WERI-Rb-1 (cell line): ENCODE results near the gene OR3A1.
"Not testable (repeated sequence)": the region's sequence is repeated elsewhere in the genome, so short reads cannot be mapped to it uniquely, and the experiment has no call there.

ENCODE experiments used
- DNase-seq: peaks from one replicate; pipeline ENCODE4 v3.0.0-alpha.2; 2020
- H3K27ac ChIP-seq: fragments of 250-450 bp; sonication (Bioruptor Pico); 2 replicates; pipeline ENCODE4 v1.5.1; 2020; ENCODE audit warnings: mild to moderate bottlenecking, moderate library complexity
- H3K27me3 ChIP-seq: fragments of 250-450 bp; sonication (Bioruptor Pico); 2 replicates; pipeline ENCODE4 v1.5.1; 2021; ENCODE audit warnings: mild to moderate bottlenecking, low read depth, moderate library complexity; ENCODE audit not compliant: insufficient read depth, severe bottlenecking
- H3K36me3 ChIP-seq: fragments of 250-450 bp; sonication (Bioruptor Pico); 2 replicates; pipeline ENCODE4 v1.5.1; 2020; ENCODE audit warnings: mild to moderate bottlenecking, moderate library complexity
- H3K4me3 ChIP-seq: 2 replicates; pipeline ENCODE4 v1.5.1; 2011; ENCODE audit warnings: low read depth, mild to moderate bottlenecking, control low read depth, low read length
- H3K9me3 ChIP-seq: fragments of 250-450 bp; sonication (Bioruptor Pico); 2 replicates; pipeline ENCODE4 v1.5.1; 2021; ENCODE audit warnings: mild to moderate bottlenecking, moderate library complexity; ENCODE audit not compliant: severe bottlenecking
- CTCF ChIP-seq: IDR thresholded peaks from 2 replicates; pipeline ENCODE4 v1.5.1; 2011; ENCODE audit warnings: low read depth, mild to moderate bottlenecking, control low read depth, inconsistent platforms, low read length

OR3A1 gene

GRCh38 chr17:3295632-3296031 lies 2.5 kb downstream of the OR3A1 start:
- H3K4me3 ChIP-seq: no peak overlapping the region
- no peak for TF ChIP-seq CTCF
- DNase-seq: no peak
- H3K36me3 ChIP-seq: no peaks in the 10 kb centered on the region
- no peak overlapping the region for H3K27ac ChIP-seq
- peaks cover 7% of the 10 kb centered on the region for H3K9me3 ChIP-seq
- peaks cover 65% of the 10 kb centered on the region for H3K27me3 ChIP-seq

GRCh38 chr17:3293548-3293947 lies 4.6 kb downstream of the OR3A1 start:
- DNase-seq, H3K27ac ChIP-seq, H3K36me3 ChIP-seq, H3K4me3 ChIP-seq, H3K9me3 ChIP-seq: not testable (repeated sequence)
- peaks cover 64% of the 10 kb centered on the region for H3K27me3 ChIP-seq

- no peak for DNase-seq
- H3K27me3 ChIP-seq: peaks cover 54% of the 10 kb centered on the region
- no peak overlapping the region for H3K27ac ChIP-seq
- H3K4me3 ChIP-seq: no peak overlapping the region
- H3K9me3 ChIP-seq: peaks cover 2% of the 10 kb centered on the region
- TF ChIP-seq CTCF: no peak
- no peaks in the 10 kb centered on the region for H3K36me3 ChIP-seq
Measured at GRCh38 chr17:3282901-3283300, 15.3 kb downstream of the OR3A1 start.

- Histone ChIP-seq H3K4me3 (no peak overlapping the region), H3K27ac (no peak overlapping the region), H3K27me3 (peaks cover 41% of the 10 kb centered on the region), H3K9me3 (peaks cover 5% of the 10 kb centered on the region), H3K36me3 (no peaks in the 10 kb centered on the region)
- no peak for TF ChIP-seq CTCF
- DNase-seq: no peak
Measured at GRCh38 chr17:3276126-3276525, 22.0 kb downstream of the OR3A1 start.

- H3K9me3 ChIP-seq: peaks cover 13% of the 10 kb centered on the region
- H3K27me3 ChIP-seq: peaks cover 34% of the 10 kb centered on the region
- TF ChIP-seq CTCF: no peak
- DNase-seq: no peak
- no peak overlapping the region for H3K27ac ChIP-seq
- no peaks in the 10 kb centered on the region for H3K36me3 ChIP-seq
- no peak overlapping the region for H3K4me3 ChIP-seq
Measured at GRCh38 chr17:3271072-3271848, 26.9 kb downstream of the OR3A1 start.

GRCh38 chr17:3260600-3260999 lies 37.6 kb downstream of the OR3A1 start:
- TF ChIP-seq CTCF: no peak
- H3K27ac ChIP-seq: no peak overlapping the region
- no peak overlapping the region for H3K4me3 ChIP-seq
- H3K27me3 ChIP-seq: peaks cover 87% of the 10 kb centered on the region
- H3K9me3 ChIP-seq: no peaks in the 10 kb centered on the region
- H3K36me3 ChIP-seq: no peaks in the 10 kb centered on the region
- no peak for DNase-seq
